ENCODE measurements around the gene SSUH2. TPM values are rescaled to one million over a fixed set of nuclear protein-coding genes. Genes with fewer than 3 reads are reported as not detected.
A peak's percentile ranks its signal among the peaks of the same experiment; 100 is the strongest.

The SSUH2 gene
- polyA plus RNA-seq, 3 donors, result not detected

DNA sequence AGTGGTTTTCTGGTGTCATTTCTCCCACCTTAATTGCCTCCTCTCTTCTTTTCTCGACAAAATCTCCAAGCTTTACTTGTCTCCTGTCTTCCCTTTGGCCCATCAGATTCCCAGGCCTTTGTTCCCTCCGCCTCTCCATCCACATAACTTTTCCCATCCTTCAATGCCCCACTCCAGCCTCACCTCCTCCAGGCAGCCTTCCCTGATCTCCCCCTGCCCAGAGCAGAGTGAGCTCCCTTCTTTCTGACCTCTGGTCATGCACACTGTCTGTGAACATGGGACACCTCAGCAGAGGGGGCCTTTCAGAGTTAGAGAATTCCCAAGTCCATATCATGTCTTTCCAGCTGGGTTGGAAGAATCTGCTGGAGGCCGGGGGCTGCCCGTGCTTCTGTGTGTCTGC, 14.6 kb upstream of the SSUH2 start:
- TF ChIP-seq, protein P1, sequence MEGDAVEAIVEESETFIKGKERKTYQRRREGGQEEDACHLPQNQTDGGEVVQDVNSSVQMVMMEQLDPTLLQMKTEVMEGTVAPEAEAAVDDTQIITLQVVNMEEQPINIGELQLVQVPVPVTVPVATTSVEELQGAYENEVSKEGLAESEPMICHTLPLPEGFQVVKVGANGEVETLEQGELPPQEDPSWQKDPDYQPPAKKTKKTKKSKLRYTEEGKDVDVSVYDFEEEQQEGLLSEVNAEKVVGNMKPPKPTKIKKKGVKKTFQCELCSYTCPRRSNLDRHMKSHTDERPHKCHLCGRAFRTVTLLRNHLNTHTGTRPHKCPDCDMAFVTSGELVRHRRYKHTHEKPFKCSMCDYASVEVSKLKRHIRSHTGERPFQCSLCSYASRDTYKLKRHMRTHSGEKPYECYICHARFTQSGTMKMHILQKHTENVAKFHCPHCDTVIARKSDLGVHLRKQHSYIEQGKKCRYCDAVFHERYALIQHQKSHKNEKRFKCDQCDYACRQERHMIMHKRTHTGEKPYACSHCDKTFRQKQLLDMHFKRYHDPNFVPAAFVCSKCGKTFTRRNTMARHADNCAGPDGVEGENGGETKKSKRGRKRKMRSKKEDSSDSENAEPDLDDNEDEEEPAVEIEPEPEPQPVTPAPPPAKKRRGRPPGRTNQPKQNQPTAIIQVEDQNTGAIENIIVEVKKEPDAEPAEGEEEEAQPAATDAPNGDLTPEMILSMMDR (IDR thresholded peaks at IDR 0.05), result no peak
- no peak overlapping the region for H3K9ac ChIP-seq (ENCODE audit: insufficient read depth, low read length, poor library complexity, severe bottlenecking)
- no peaks in the 10 kb centered on the region for H3K9me3 ChIP-seq (replicated peaks in 1 of 2; ENCODE audit: control insufficient read depth in 1 of 2, insufficient read depth in 1 of 2, low read length in 2 of 2)
- H3K4me3 Mint-ChIP-seq, result no peak overlapping the region
- peaks cover 1 to 3% (median 3%) of the 10 kb centered on the region in 3 donors for H3K27me3 Mint-ChIP-seq (ENCODE audit: low read depth in 3 of 3)
- H3K36me3 Mint-ChIP-seq, result no peaks in the 10 kb centered on the region
- no peak for DNase-seq
- WGBS (ENCODE audit: insufficient coverage), result 81% methylated on average over 2 of the region's 4 CpGs
- no peak overlapping the region for H3K4me2 ChIP-seq (replicated peaks; ENCODE audit: extremely low read depth, low read length, poor library complexity, severe bottlenecking)
- H3K4me1 ChIP-seq (ENCODE audit: control insufficient read depth in 1 of 2, insufficient read depth in 2 of 2, low read length in 2 of 2), result no peaks in the 10 kb centered on the region
- H3K27me3 ChIP-seq (ENCODE audit: control insufficient read depth in 2 of 2, insufficient read depth in 2 of 2, low read length in 2 of 2), result no peaks in the 10 kb centered on the region
- no peak overlapping the region for H2AFZ ChIP-seq (ENCODE audit: insufficient read depth, low read depth, low read length, poor library complexity, severe bottlenecking)
- no peak overlapping the region for H3K27ac Mint-ChIP-seq
- H4K20me1 ChIP-seq (ENCODE audit: insufficient read depth, low read length), result no peaks in the 10 kb centered on the region
- H3K4me3 ChIP-seq (replicated peaks in 1 of 3; ENCODE audit: low read depth in 2 of 3, low read length in 3 of 3), result no peak overlapping the region
- no peaks in the 10 kb centered on the region for H3K36me3 ChIP-seq (replicated peaks in 1 of 2; ENCODE audit: control insufficient read depth in 1 of 2, insufficient read depth in 2 of 2, low read length in 2 of 2)
- intact Hi-C loops (cut with micrococcal nuclease), result no loop called here
- H3K4me1 Mint-ChIP-seq, result peaks cover 6% of the 10 kb centered on the region
- H3K9me3 Mint-ChIP-seq, result no peaks in the 10 kb centered on the region
- no peak overlapping the region for H3K27ac ChIP-seq (ENCODE audit: low read depth in 1 of 2, low read length in 2 of 2)
- no peaks in the 10 kb centered on the region for H3K79me2 ChIP-seq (ENCODE audit: insufficient read depth, low read length)

- 4% methylated on average over 10 of the region's 12 CpGs for WGBS (ENCODE audit: insufficient coverage)
- Histone ChIP-seq H3K27ac (ENCODE audit: low read depth in 1 of 2, low read length in 2 of 2) (no peak overlapping the region), H3K9me3 (replicated peaks in 1 of 2; ENCODE audit: control insufficient read depth in 1 of 2, insufficient read depth in 1 of 2, low read length in 2 of 2) (no peaks in the 10 kb centered on the region), H3K36me3 (replicated peaks in 1 of 2; ENCODE audit: control insufficient read depth in 1 of 2, insufficient read depth in 2 of 2, low read length in 2 of 2) (no peaks in the 10 kb centered on the region), H2AFZ (ENCODE audit: insufficient read depth, low read depth, low read length, poor library complexity, severe bottlenecking) (no peak overlapping the region), H3K4me3 (replicated peaks in 1 of 3; ENCODE audit: low read depth in 2 of 3, low read length in 3 of 3) (no peak overlapping the region), H3K4me1 (ENCODE audit: control insufficient read depth in 1 of 2, insufficient read depth in 2 of 2, low read length in 2 of 2) (no peaks in the 10 kb centered on the region), H4K20me1 (ENCODE audit: insufficient read depth, low read length) (no peaks in the 10 kb centered on the region), H3K27me3 (ENCODE audit: control insufficient read depth in 2 of 2, insufficient read depth in 2 of 2, low read length in 2 of 2) (no peaks in the 10 kb centered on the region), H3K9ac (ENCODE audit: insufficient read depth, low read length, poor library complexity, severe bottlenecking) (no peak overlapping the region), H3K79me2 (ENCODE audit: insufficient read depth, low read length) (no peaks in the 10 kb centered on the region), H3K4me2 (replicated peaks; ENCODE audit: extremely low read depth, low read length, poor library complexity, severe bottlenecking) (no peak overlapping the region)
- intact Hi-C loops (cut with micrococcal nuclease), result no loop called here
- TF ChIP-seq, protein P1 (IDR thresholded peaks at IDR 0.05), result no peak
- Mint-ChIP-seq H3K27me3 (ENCODE audit: low read depth in 3 of 3) (peaks cover 1 to 3% (median 3%) of the 10 kb centered on the region in 3 donors), H3K4me3 (no peak overlapping the region), H3K36me3 (no peaks in the 10 kb centered on the region), H3K9me3 (peaks cover 0 to 2% (median 0%) of the 10 kb centered on the region in 7 donors), H3K4me1 (peaks cover 6% of the 10 kb centered on the region), H3K27ac (peak overlapping the region in 1 of 7 donors; percentile 38)
- DNase-seq, result no peak
Observed at GRCh38 chr3:8658306-8659212, 14.0 kb upstream of the SSUH2 start.
